Esophagus (tissue), 2 donors: ENCODE data around the gene TGFBR3. TPM values are rescaled to one million over a fixed set of nuclear protein-coding genes. Genes with fewer than 3 reads are reported as not detected.

Experiments used
- H3K27ac ChIP-seq, 2 donors: one replicate each; pipeline ENCODE4 v1.5.1; 2013; ENCODE audit warnings: low read depth in 2 of 2, mild to moderate bottlenecking in 2 of 2, inconsistent platforms in 1 of 2, low read length in 1 of 2, moderate library complexity in 1 of 2
- H3K27me3 ChIP-seq, 2 donors: one replicate each; pipeline ENCODE4 v1.6.1; 2013; ENCODE audit warnings: low read length in 2 of 2, control low read depth in 1 of 2, mild to moderate bottlenecking in 1 of 2; ENCODE audit not compliant: insufficient read depth in 2 of 2, control insufficient read depth in 1 of 2
- H3K36me3 ChIP-seq, 2 donors: one replicate each; pipeline ENCODE4 v1.6.1; 2013; ENCODE audit warnings: low read length in 1 of 2; ENCODE audit not compliant: control insufficient read depth in 2 of 2, insufficient read depth in 2 of 2
- H3K4me1 ChIP-seq, 2 donors: one replicate each; pipeline ENCODE4 v1.6.1; 2013; ENCODE audit warnings: low read length in 1 of 2; ENCODE audit not compliant: control insufficient read depth in 2 of 2, insufficient read depth in 2 of 2
- H3K4me3 ChIP-seq, 2 donors: one replicate each; pipeline ENCODE4 v1.5.1; 2013; ENCODE audit warnings: low read length in 2 of 2, mild to moderate bottlenecking in 2 of 2, low read depth in 1 of 2, moderate library complexity in 1 of 2
- H3K9me3 ChIP-seq, 2 donors: one replicate each; pipeline ENCODE4 v1.6.1; 2013; ENCODE audit warnings: mild to moderate bottlenecking in 2 of 2, low read depth in 1 of 2, low read length in 1 of 2, moderate library complexity in 1 of 2; ENCODE audit not compliant: control insufficient read depth in 2 of 2, insufficient read depth in 1 of 2
- WGBS, 2 donors: extraction: QIAGEN DNeasy Blood & Tissue Kit; methylation state at CpG; one replicate each; pipeline ENCODE4 v1.1.7; 2013; 5-methylcytosine and 5-hydroxymethylcytosine counted together
- polyA plus RNA-seq, 2 donors: library from polyadenylated mRNA; stranded (reverse); fragments of 200-250 nt; gene quantifications; one replicate each; pipeline ENCODE4 v1.2.3, GENCODE V29; 2013
- donor health status: healthy with polysubstance abuse.
- donor health status: Bipolar disorder and iron deficiency.

TGFBR3 gene
- polyA plus RNA-seq, 2 donors: 3.8 to 10.5 TPM

DNA sequence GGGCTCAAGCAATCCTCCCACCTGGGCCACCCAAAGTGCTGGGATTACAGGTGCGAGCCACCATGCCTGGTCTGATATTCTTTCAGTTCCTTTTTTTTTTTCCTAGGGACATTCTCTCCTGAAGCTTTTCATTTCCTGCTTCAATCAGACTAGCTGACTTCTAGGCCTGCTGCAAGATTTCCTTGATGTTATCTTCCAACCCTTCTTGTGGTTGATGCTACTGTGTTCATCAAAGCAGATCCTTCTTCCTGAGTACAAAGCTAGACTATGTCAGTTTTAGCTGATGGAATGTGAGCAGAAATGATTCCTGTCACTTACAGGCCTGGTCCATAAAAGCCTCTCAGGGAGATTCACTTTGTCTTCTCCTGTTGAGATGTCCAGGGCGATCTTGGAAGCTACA lies 238.9 kb downstream of the TGFBR3 start:
- Histone ChIP-seq H3K36me3 (no peaks in the 10 kb centered on the region), H3K27me3 (no peaks in the 10 kb centered on the region), H3K4me3 (no peak overlapping the region), H3K9me3 (no peaks in the 10 kb centered on the region), H3K4me1 (peaks cover 3% of the 10 kb centered on the region in 2 donors), H3K27ac (no peak overlapping the region)
- 91 to 92% methylated on average over 2 of the region's 2 CpGs for WGBS, 2 donors

DNA sequence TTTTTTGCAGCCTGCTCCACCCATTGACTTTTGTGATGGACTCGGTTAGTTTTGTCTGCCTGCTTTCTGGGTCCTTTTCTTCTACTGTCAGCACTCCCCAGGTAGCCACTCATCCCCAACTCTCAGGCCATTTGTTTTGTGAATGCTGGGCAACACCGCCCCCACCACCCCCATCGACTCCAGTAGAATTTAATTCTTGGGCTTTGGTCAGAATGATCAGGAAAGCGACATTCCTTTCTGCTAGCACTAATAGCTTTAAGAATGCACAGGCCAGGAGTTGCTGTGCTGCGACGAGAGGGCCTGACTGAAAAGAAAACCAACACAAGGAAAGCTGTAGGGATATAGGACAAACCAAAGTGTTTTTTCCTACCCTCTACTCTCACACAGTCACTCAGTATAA lies 240.9 kb downstream of the TGFBR3 start:
- Histone ChIP-seq H3K36me3 (no peaks in the 10 kb centered on the region), H3K9me3 (no peaks in the 10 kb centered on the region), H3K27ac (no peak overlapping the region), H3K4me1 (no peaks in the 10 kb centered on the region), H3K27me3 (no peaks in the 10 kb centered on the region), H3K4me3 (no peak overlapping the region)
- WGBS, 2 donors: 81 to 89% methylated on average over 6 of the region's 6 CpGs

DNA sequence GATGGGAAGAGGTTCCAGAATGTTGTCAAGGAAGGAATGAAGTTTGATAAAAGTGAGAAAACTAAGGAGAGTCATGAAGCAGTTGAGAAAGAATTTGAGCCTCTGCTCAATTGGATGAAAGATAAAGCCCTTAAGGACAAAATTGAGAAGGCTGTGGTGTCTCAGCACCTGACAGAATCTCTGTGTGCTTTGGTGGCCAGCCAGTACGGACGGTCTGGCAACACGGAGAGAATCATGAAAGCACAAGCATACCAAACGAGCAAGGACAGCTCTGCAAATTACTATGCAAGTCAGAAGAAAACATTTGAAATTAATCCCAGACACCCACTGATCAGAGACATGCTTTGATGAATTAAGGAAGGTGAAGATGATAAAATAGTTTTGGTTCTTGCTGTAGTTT lies 242.5 kb downstream of the TGFBR3 start:
- 45 to 67% methylated on average over 4 of the region's 4 CpGs for WGBS, 2 donors
- Histone ChIP-seq H3K27ac (no peak overlapping the region), H3K36me3 (no peaks in the 10 kb centered on the region), H3K4me3 (no peak overlapping the region), H3K27me3 (no peaks in the 10 kb centered on the region), H3K4me1 (no peaks in the 10 kb centered on the region), H3K9me3 (no peaks in the 10 kb centered on the region)

DNA sequence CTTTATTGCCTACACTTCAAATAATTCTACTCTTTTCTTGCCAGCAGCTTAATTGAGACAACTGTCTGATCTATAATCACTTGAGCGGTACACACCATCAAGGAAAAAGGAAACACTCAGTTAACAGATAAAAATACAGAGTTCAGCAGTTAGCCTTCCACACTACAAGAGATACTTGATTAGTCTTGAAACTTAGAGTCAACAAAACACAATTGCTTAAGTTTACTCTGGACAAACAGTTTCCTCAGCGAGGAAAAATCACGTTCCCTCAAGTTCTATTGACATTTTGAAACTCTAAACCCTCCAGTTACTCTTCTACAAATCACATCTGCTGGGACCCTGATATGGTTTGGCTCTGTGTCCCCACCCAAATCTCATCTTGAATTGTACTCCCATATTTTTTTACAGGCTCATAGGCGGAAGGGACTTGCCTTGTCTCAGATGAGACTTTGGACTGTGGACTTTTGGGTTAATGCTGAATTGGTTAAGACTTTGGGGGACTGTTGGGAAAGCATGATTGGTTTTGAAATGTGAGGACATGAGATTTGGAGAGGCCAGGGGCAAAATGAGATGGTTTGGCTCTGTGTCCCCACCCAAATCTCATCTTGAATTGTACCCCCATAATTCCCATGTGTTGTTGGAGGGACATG lies 244.9 kb downstream of the TGFBR3 start:
- 68 to 93% methylated on average over 4 of the region's 4 CpGs for WGBS, 2 donors
- no peak overlapping the region for H3K4me3 ChIP-seq
- H3K36me3 ChIP-seq: no peaks in the 10 kb centered on the region
- H3K9me3 ChIP-seq: peaks cover 0 to 2% of the 10 kb centered on the region in 2 donors
- no peak overlapping the region for H3K27ac ChIP-seq
- H3K4me1 ChIP-seq: no peaks in the 10 kb centered on the region
- H3K27me3 ChIP-seq: no peaks in the 10 kb centered on the region

DNA sequence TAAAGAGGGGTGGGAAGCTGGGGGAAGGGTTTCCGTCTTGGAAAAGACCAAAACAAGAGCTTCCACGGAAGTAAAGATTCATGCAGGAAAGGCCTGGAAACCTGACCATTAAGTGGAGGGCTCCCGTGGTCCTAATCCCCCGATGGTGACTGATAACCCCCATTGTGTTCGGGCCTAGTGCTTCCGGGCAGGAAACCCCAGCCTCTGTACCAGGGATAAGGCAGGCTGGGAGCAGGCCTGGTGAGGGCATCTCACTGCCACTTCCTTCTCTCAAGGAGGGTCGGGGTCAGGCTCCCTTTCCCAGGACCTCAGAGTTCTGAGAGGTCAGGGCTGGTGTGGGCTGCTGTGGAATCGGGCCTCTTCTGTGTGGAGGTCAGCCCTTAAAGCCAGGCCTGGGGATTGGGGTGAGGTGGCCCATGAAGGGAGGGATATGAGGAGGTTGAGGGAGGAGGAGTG lies 248.4 kb downstream of the TGFBR3 start:
- WGBS, 2 donors: 75 to 79% methylated on average over 8 of the region's 8 CpGs
- Histone ChIP-seq H3K36me3 (no peaks in the 10 kb centered on the region), H3K27ac (no peak overlapping the region), H3K27me3 (no peaks in the 10 kb centered on the region), H3K4me3 (no peak overlapping the region), H3K4me1 (no peaks in the 10 kb centered on the region), H3K9me3 (peaks cover 0 to 2% of the 10 kb centered on the region in 2 donors)

DNA sequence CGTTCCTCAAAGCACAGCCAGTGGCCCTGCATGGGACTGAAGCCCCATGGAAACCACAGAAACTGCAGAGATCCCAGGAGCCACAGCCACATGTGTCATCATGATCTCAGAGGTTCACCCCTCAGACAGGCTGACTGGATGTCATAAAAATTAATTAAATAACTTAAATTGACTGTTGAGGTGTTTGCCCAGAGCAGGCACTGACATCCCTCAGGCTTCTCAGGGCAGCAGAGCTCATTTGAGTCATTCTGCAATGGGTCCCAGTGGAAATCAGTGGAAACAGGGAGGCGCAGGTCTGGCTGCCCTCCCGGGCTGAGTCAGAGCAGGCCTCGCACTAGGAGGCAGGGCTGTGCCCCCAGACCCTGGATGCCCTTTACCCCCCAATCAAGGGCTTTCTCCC lies 250.2 kb downstream of the TGFBR3 start:
- Histone ChIP-seq H3K36me3 (no peaks in the 10 kb centered on the region), H3K27ac (no peak overlapping the region), H3K27me3 (no peaks in the 10 kb centered on the region), H3K9me3 (peaks cover 0 to 2% of the 10 kb centered on the region in 2 donors), H3K4me3 (no peak overlapping the region), H3K4me1 (no peaks in the 10 kb centered on the region)
- 93 to 94% methylated on average over 4 of the region's 4 CpGs for WGBS, 2 donors

DNA sequence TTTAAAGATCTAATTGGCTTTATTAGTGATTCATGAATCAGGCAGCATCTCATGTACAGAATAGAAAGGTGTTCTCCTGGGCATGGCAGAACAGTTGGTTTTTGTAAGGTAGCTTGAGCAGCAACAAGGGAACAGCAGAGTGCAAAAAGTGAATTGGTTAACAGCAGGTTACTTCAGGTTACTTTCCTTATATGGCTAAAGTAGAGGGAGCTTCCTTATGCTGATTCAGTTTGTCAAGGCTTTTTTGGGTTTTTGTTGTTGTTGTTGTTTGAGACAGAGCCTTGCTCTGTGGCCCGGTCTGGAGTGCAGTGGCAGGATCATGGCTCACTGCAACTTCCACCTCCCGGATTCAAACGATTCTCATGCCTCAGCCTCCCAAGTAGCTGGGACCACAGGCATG lies 252.5 kb downstream of the TGFBR3 start:
- no peaks in the 10 kb centered on the region for H3K4me1 ChIP-seq
- no peaks in the 10 kb centered on the region for H3K36me3 ChIP-seq
- no peak overlapping the region for H3K27ac ChIP-seq
- no peaks in the 10 kb centered on the region for H3K27me3 ChIP-seq
- H3K9me3 ChIP-seq: peaks cover 0 to 2% of the 10 kb centered on the region in 2 donors
- WGBS, 2 donors: 89 to 90% methylated on average over 3 of the region's 3 CpGs
- H3K4me3 ChIP-seq: no peak overlapping the region

DNA sequence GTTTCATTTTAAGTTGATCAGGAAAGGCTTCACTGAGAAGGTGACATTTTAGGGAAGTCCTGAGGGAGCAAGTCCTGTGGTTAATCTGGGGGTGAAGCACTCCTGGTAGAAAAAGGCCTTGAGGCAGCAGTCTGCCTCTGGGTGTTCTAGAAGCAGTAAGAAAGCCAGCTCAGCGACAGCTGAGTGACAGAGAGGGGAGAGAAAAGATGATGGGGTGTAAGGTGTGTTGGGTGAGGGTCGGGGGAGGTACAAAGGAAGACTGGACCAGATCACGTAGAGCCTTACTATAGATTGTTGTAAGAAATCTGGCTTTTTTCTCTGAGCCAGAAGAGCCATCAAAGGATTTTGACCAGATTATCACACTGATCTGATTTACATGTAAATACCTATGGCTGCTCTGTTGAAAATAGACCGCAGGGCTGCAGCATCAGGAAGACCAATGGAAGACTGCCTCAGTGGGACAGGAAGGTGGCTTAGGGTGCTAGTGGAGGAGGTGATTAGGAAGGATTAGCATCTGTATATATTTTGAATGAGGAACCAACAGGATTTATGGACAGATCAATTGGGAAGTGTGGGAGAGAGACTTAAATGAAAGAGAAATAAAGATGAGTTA lies 254.1 kb downstream of the TGFBR3 start:
- 89 to 90% methylated on average over 4 of the region's 4 CpGs for WGBS, 2 donors
- Histone ChIP-seq H3K27me3 (no peaks in the 10 kb centered on the region), H3K27ac (no peak overlapping the region), H3K9me3 (no peaks in the 10 kb centered on the region), H3K4me3 (no peak overlapping the region), H3K36me3 (no peaks in the 10 kb centered on the region), H3K4me1 (no peaks in the 10 kb centered on the region)

DNA sequence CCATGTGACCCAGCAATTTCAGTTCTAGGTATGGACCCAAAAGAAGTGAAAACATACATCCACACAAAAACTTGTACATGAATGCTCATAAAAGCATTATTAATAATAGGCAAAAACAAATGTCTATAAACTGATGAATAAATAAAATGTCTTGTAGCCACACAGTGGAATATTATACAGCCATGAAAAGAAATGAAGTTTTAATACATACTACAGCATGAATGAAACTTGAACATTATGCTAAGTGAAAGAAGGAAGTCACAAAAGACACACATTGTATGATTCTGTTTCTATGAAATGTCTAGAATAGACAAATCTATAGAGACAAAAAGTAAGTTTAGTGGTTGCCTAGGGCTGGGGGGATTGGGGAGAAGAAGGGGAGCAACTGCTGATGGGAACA lies 255.1 kb downstream of the TGFBR3 start:
- Histone ChIP-seq H3K9me3 (no peaks in the 10 kb centered on the region), H3K4me1 (no peaks in the 10 kb centered on the region), H3K4me3 (no peak overlapping the region), H3K27me3 (no peaks in the 10 kb centered on the region), H3K36me3 (no peaks in the 10 kb centered on the region), H3K27ac (no peak overlapping the region)
